CD4-positive, CD25-positive, alpha-beta regulatory T cell (primary cell): ENCODE measurements around the gene NAV2. TPM values are rescaled to one million over a fixed set of nuclear protein-coding genes. Genes with fewer than 3 reads are reported as not detected.

Source experiments
- ATAC-seq, 2 donors: fragments of 150-1000 bp; cut with Tn5 transposase; one replicate each; pipeline ENCODE4 v1.10.0; 2021; ENCODE audit warnings: low read depth in 2 of 2, moderate number of reproducible peaks in 2 of 2, moderate library complexity in 1 of 2
- DNase-seq, 3 donors: peaks; one replicate each; pipeline versions ENCODE4 v3.0.0 to v3.0.0-alpha.2; 2012 to 2022; ENCODE audit warnings: mixed read lengths in 1 of 3
- H3K27ac ChIP-seq: one replicate; pipeline ENCODE4 v1.7.0; 2013; ENCODE audit warnings: mild to moderate bottlenecking, low read length; ENCODE audit not compliant: insufficient read depth, poor library complexity, severe bottlenecking
- H3K27me3 ChIP-seq: one replicate; pipeline ENCODE4 v1.7.0; 2013; ENCODE audit warnings: low read length; ENCODE audit not compliant: control insufficient read depth, insufficient read depth
- H3K36me3 ChIP-seq: one replicate; pipeline ENCODE4 v1.7.0; 2013; ENCODE audit warnings: mild to moderate bottlenecking, low read length, moderate library complexity; ENCODE audit not compliant: control insufficient read depth, insufficient read depth
- H3K4me1 ChIP-seq: 2 replicates; pipeline ENCODE4 v1.7.0; 2013; ENCODE audit warnings: mild to moderate bottlenecking, low read length; ENCODE audit not compliant: insufficient read depth, control insufficient read depth, poor library complexity, severe bottlenecking
- H3K4me3 ChIP-seq: one replicate; pipeline ENCODE4 v1.7.0; 2013; ENCODE audit warnings: low read depth, mild to moderate bottlenecking, low read length, moderate library complexity
- H3K9me3 ChIP-seq, 2 experiments: 1 replicate in 1 of 2; 2 replicates in 1 of 2; pipeline ENCODE4 v1.7.0; 2013; ENCODE audit warnings: low read length in 2 of 2, mild to moderate bottlenecking in 1 of 2, moderate library complexity in 1 of 2; ENCODE audit not compliant: control insufficient read depth in 2 of 2
- H3K27ac Mint-ChIP-seq, 3 donors: one replicate each; pipeline ENCODE4 v1.8.0; 2020 to 2022; ENCODE audit warnings: mild to moderate bottlenecking in 3 of 3, mixed read lengths in 3 of 3, moderate library complexity in 2 of 3
- H3K27me3 Mint-ChIP-seq: one replicate; pipeline ENCODE4 v1.8.0; 2022; ENCODE audit warnings: mild to moderate bottlenecking, mixed read lengths
- H3K36me3 Mint-ChIP-seq: one replicate; pipeline ENCODE4 v1.8.0; 2020; ENCODE audit warnings: mixed read lengths
- H3K4me1 Mint-ChIP-seq, 4 donors: one replicate each; pipeline ENCODE4 v1.8.0; 2020 to 2022; ENCODE audit warnings: mixed read lengths in 4 of 4, mild to moderate bottlenecking in 1 of 4
- H3K4me3 Mint-ChIP-seq, 4 donors: one replicate each; pipeline ENCODE4 v1.8.0; 2020 to 2022; ENCODE audit warnings: mild to moderate bottlenecking in 4 of 4, mixed read lengths in 4 of 4, moderate library complexity in 3 of 4
- H3K9me3 Mint-ChIP-seq, 7 donors: one replicate each; pipeline ENCODE4 v1.8.0; 2020 to 2022; ENCODE audit warnings: mixed read lengths in 7 of 7, mild to moderate bottlenecking in 3 of 7, moderate library complexity in 2 of 7
- polyA plus RNA-seq, 4 donors: library from polyadenylated mRNA; unstranded; fragments of 300-500 nt; fragmentation: Illumina TruSeq; gene quantifications; one replicate each; pipeline ENCODE4 v1.2.3, GENCODE V29; 2021
- total RNA-seq: library from RNA; stranded (reverse); gene quantifications from one replicate; pipeline ENCODE4 v1.2.3, GENCODE V29; 2022

The NAV2 gene
- total and polyA plus RNA-seq, 5 donors from 2014 or later: 0.14 to 0.59 (median 0.36) TPM; not detected in 2

- H3K36me3 Mint-ChIP-seq: no peaks in the 10 kb centered on the region
- H3K27ac Mint-ChIP-seq: no peak overlapping the region
- Histone ChIP-seq H3K4me3 (no peak overlapping the region), H3K9me3 (no peaks in the 10 kb centered on the region), H3K27ac (no peak overlapping the region), H3K36me3 (no peaks in the 10 kb centered on the region), H3K27me3 (peaks cover 6% of the 10 kb centered on the region), H3K4me1 (no peaks in the 10 kb centered on the region)
- no peak overlapping the region for H3K4me3 Mint-ChIP-seq
- H3K9me3 Mint-ChIP-seq: peaks cover 0 to 2% (median 0%) of the 10 kb centered on the region in 7 donors
- no peak for ATAC-seq
- DNase-seq: no peak
- H3K4me1 Mint-ChIP-seq: no peaks in the 10 kb centered on the region
- peaks cover 14% of the 10 kb centered on the region for H3K27me3 Mint-ChIP-seq
Measured at GRCh38 chr11:19673924-19674729, 38.5 kb upstream of the NAV2 start.

GRCh38 chr11:19674836-19675235, 37.8 kb upstream of the NAV2 start:
- Histone ChIP-seq H3K4me3 (no peak overlapping the region), H3K4me1 (no peaks in the 10 kb centered on the region), H3K27me3 (peaks cover 6% of the 10 kb centered on the region), H3K27ac (no peak overlapping the region), H3K9me3 (no peaks in the 10 kb centered on the region), H3K36me3 (no peaks in the 10 kb centered on the region)
- DNase-seq (no peak), ATAC-seq (no peak)
- H3K4me3 Mint-ChIP-seq: no peak overlapping the region
- H3K9me3 Mint-ChIP-seq: peaks cover 0 to 2% (median 0%) of the 10 kb centered on the region in 7 donors
- no peaks in the 10 kb centered on the region for H3K4me1 Mint-ChIP-seq
- no peaks in the 10 kb centered on the region for H3K36me3 Mint-ChIP-seq
- H3K27me3 Mint-ChIP-seq: peaks cover 14% of the 10 kb centered on the region
- H3K27ac Mint-ChIP-seq: no peak overlapping the region

- no peaks in the 10 kb centered on the region for H3K9me3 ChIP-seq
- no peaks in the 10 kb centered on the region for H3K4me1 ChIP-seq
- H3K27ac ChIP-seq: no peak overlapping the region
- ATAC-seq (no peak), DNase-seq (no peak)
- Mint-ChIP-seq H3K27ac (no peak overlapping the region), H3K4me1 (no peaks in the 10 kb centered on the region), H3K27me3 (peaks cover 14% of the 10 kb centered on the region), H3K36me3 (no peaks in the 10 kb centered on the region), H3K4me3 (no peak overlapping the region), H3K9me3 (peaks cover 0 to 2% (median 0%) of the 10 kb centered on the region in 7 donors)
- no peak overlapping the region for H3K4me3 ChIP-seq
- H3K36me3 ChIP-seq: no peaks in the 10 kb centered on the region
- H3K27me3 ChIP-seq: peaks cover 6% of the 10 kb centered on the region
Measured at GRCh38 chr11:19675397-19675796, 37.2 kb upstream of the NAV2 start.

- no peaks in the 10 kb centered on the region for H3K4me1 ChIP-seq
- H3K27ac Mint-ChIP-seq: no peak overlapping the region
- H3K4me1 Mint-ChIP-seq: no peaks in the 10 kb centered on the region
- H3K9me3 Mint-ChIP-seq: peaks cover 0 to 2% (median 0%) of the 10 kb centered on the region in 7 donors
- H3K4me3 ChIP-seq: no peak overlapping the region
- H3K36me3 ChIP-seq: no peaks in the 10 kb centered on the region
- no peak for ATAC-seq
- no peak overlapping the region for H3K4me3 Mint-ChIP-seq
- peaks cover 9% of the 10 kb centered on the region for H3K27me3 ChIP-seq
- no peaks in the 10 kb centered on the region for H3K9me3 ChIP-seq
- no peaks in the 10 kb centered on the region for H3K36me3 Mint-ChIP-seq
- no peak overlapping the region for H3K27ac ChIP-seq
- peaks cover 18% of the 10 kb centered on the region for H3K27me3 Mint-ChIP-seq
- DNase-seq: no peak
Measured at GRCh38 chr11:19676475-19677380, 35.9 kb upstream of the NAV2 start.

GRCh38 chr11:19677381-19678080, 35.1 kb upstream of the NAV2 start:
- Mint-ChIP-seq H3K9me3 (peaks cover 0 to 2% (median 0%) of the 10 kb centered on the region in 7 donors), H3K27me3 (peaks cover 16% of the 10 kb centered on the region), H3K36me3 (no peaks in the 10 kb centered on the region), H3K27ac (no peak overlapping the region), H3K4me3 (no peak overlapping the region), H3K4me1 (no peaks in the 10 kb centered on the region)
- Histone ChIP-seq H3K36me3 (no peaks in the 10 kb centered on the region), H3K4me3 (no peak overlapping the region), H3K9me3 (no peaks in the 10 kb centered on the region), H3K27ac (no peak overlapping the region), H3K27me3 (peaks cover 7% of the 10 kb centered on the region), H3K4me1 (no peaks in the 10 kb centered on the region)
- no peak for DNase-seq
- ATAC-seq: no peak

- Histone ChIP-seq H3K9me3 (no peaks in the 10 kb centered on the region), H3K4me1 (no peaks in the 10 kb centered on the region), H3K27me3 (peaks cover 3% of the 10 kb centered on the region), H3K4me3 (no peak overlapping the region), H3K36me3 (no peaks in the 10 kb centered on the region), H3K27ac (no peak overlapping the region)
- no peak for DNase-seq
- Mint-ChIP-seq H3K27ac (no peak overlapping the region), H3K4me1 (no peaks in the 10 kb centered on the region), H3K4me3 (no peak overlapping the region), H3K9me3 (peaks cover 0 to 2% (median 0%) of the 10 kb centered on the region in 7 donors), H3K27me3 (peaks cover 11% of the 10 kb centered on the region), H3K36me3 (no peaks in the 10 kb centered on the region)
- no peak for ATAC-seq
Measured at GRCh38 chr11:19679952-19680828, 32.4 kb upstream of the NAV2 start.
